Small intestine (tissue), 7 donors: ENCODE data around the gene EQTN. TPM values are rescaled to one million over a fixed set of nuclear protein-coding genes. Genes with fewer than 3 reads are reported as not detected.
A peak's percentile ranks its signal among the peaks of the same experiment; 100 is the strongest.

Experiments used
- DNase-seq, 2 donors: peaks; one replicate each; pipeline versions ENCODE4 v3.0.0 to v3.0.0-alpha.2; 2013
- FAIRE-seq: peaks from 2 replicates; lab custom pipeline; 2012; peaks lifted over from hg19 to GRCh38; lab: Jason Lieb, UNC
- H3K27ac ChIP-seq, 3 donors: one replicate each; pipeline ENCODE4 v1.5.1; 2013; ENCODE audit warnings: low read length in 2 of 3, mild to moderate bottlenecking in 2 of 3, control low read depth in 1 of 3, inconsistent platforms in 1 of 3, low read depth in 1 of 3, moderate library complexity in 1 of 3
- H3K27me3 ChIP-seq, 3 donors: one replicate each; pipeline ENCODE4 v1.6.1; 2013; ENCODE audit warnings: low read length in 3 of 3, inconsistent platforms in 1 of 3; ENCODE audit not compliant: control insufficient read depth in 3 of 3, insufficient read depth in 3 of 3
- H3K36me3 ChIP-seq, 3 donors: one replicate each; pipeline ENCODE4 v1.6.1; 2013; ENCODE audit warnings: low read length in 3 of 3, inconsistent platforms in 1 of 3, low read depth in 1 of 3, mild to moderate bottlenecking in 1 of 3, moderate library complexity in 1 of 3; ENCODE audit not compliant: control insufficient read depth in 3 of 3, insufficient read depth in 2 of 3
- H3K4me1 ChIP-seq, 3 donors: one replicate each; pipeline ENCODE4 v1.6.1; 2013; ENCODE audit warnings: low read length in 2 of 3, inconsistent platforms in 1 of 3, low read depth in 1 of 3, mild to moderate bottlenecking in 1 of 3, moderate library complexity in 1 of 3; ENCODE audit not compliant: control insufficient read depth in 3 of 3, insufficient read depth in 2 of 3
- H3K4me3 ChIP-seq, 3 donors: one replicate each; pipeline ENCODE4 v1.5.1; 2013; ENCODE audit warnings: low read length in 3 of 3, control low read depth in 1 of 3, inconsistent platforms in 1 of 3, low read depth in 1 of 3, mild to moderate bottlenecking in 1 of 3, moderate library complexity in 1 of 3
- H3K9me3 ChIP-seq, 2 donors: one replicate each; pipeline ENCODE4 v1.6.1; 2013; ENCODE audit warnings: low read depth in 1 of 2, low read length in 1 of 2; ENCODE audit not compliant: control insufficient read depth in 2 of 2, insufficient read depth in 1 of 2
- WGBS, 3 donors: extraction: QIAGEN DNeasy Blood & Tissue Kit; methylation state at CpG; one replicate each; pipeline ENCODE4 v1.1.7; 2013; 5-methylcytosine and 5-hydroxymethylcytosine counted together
- polyA plus RNA-seq, 4 donors: library from polyadenylated mRNA; stranded (reverse) in 3 of 4; unstranded in 1 of 4; fragments of 200-250 nt in 3 of 4; fragments of 120-200 nt in 1 of 4; gene quantifications; one replicate each; pipeline versions ENCODE4 v1.2.1 to v1.2.3, GENCODE V29; 2013
- donor health status: healthy with polysubstance abuse.
- donor health status: control.
- donor health status: control.
- donor health status: Bipolar disorder and iron deficiency.
- donor health status: healthy.

Gene EQTN
- polyA plus RNA-seq, 4 donors, result 0.10 to 0.30 TPM; not detected in 2

- no peak for FAIRE-seq
- 83 to 88% (median 88%) methylated on average over 8 of the region's 8 CpGs for WGBS, 3 donors
- H3K4me3 ChIP-seq, result no peak overlapping the region
- no peaks in the 10 kb centered on the region for H3K9me3 ChIP-seq
- H3K4me1 ChIP-seq, result no peaks in the 10 kb centered on the region
- no peak overlapping the region for H3K27ac ChIP-seq
- no peaks in the 10 kb centered on the region for H3K27me3 ChIP-seq
- H3K36me3 ChIP-seq, result no peaks in the 10 kb centered on the region
- no peak for DNase-seq
These were observed 5.7 kb downstream of the EQTN start for GRCh38 chr9:27291292-27291691.

DNA sequence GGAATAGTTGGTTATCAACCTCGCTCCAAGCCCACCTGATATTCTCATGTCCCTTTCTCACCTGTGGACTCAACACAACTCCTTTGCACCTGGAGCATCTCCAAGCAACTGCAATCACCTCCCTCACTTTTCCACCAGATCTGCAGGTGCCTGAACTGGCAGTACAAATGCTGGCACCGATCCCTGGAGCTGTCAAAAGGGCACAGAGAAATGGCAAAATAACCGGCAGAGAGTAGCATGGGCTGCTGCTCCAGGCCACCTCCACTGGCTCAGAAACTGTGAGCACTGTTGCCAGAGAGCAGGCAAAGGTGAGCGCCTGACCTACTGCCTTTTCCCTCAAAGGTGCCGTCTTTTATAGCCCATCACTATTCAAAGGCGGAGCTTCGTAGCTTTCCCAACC, 14.7 kb downstream of the EQTN start:
- H3K4me3 ChIP-seq, result no peak overlapping the region
- no peaks in the 10 kb centered on the region for H3K9me3 ChIP-seq
- 63 to 90% (median 65%) methylated on average over 7 of the region's 7 CpGs for WGBS, 3 donors
- no peaks in the 10 kb centered on the region for H3K27me3 ChIP-seq
- no peak overlapping the region for H3K27ac ChIP-seq
- FAIRE-seq (no peak), DNase-seq (no peak)
- no peaks in the 10 kb centered on the region for H3K36me3 ChIP-seq
- H3K4me1 ChIP-seq, result peaks cover 0 to 4% (median 2%) of the 10 kb centered on the region in 3 donors

- 10 to 17% (median 11%) methylated on average over 5 of the region's 5 CpGs for WGBS, 3 donors
- H3K27ac ChIP-seq, result peak overlapping the region in 1 of 3 donors; percentile 23
These were observed 16.1 kb downstream of the EQTN start for GRCh38 chr9:27280860-27281259.

DNA sequence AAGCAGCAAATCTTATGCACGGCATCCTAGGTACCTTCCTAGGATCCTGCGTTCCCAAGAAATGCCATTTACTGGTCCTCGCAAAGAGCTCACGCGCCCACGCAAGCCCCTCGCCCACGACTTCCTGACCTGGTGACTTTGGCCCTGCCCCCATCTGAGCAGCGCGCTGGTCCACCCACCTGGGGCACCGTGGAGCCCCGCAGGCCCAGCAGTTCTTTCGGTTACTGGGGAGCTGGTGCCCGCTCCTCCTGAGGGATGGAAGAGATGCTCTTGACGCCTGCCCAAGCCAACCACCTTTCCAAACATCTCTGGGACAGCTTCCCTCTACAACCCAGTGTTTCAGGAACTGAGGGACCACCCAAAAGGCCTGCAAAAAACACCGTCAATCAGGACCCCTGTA, 16.7 kb downstream of the EQTN start:
- no peak overlapping the region for H3K4me3 ChIP-seq
- no peaks in the 10 kb centered on the region for H3K36me3 ChIP-seq
- peaks cover 0 to 4% (median 2%) of the 10 kb centered on the region in 3 donors for H3K4me1 ChIP-seq
- no peak for FAIRE-seq
- no peak for DNase-seq
- 91 to 96% (median 92%) methylated on average over 16 of the region's 16 CpGs for WGBS, 3 donors
- H3K27me3 ChIP-seq, result no peaks in the 10 kb centered on the region
- H3K27ac ChIP-seq, result no peak overlapping the region
- H3K9me3 ChIP-seq, result no peaks in the 10 kb centered on the region

More at GRCh38 chr9:27280860-27281259, 16.1 kb downstream of the EQTN start:
- Histone ChIP-seq H3K4me3 (no peak overlapping the region), H3K9me3 (no peaks in the 10 kb centered on the region), H3K27me3 (no peaks in the 10 kb centered on the region), H3K36me3 (no peaks in the 10 kb centered on the region), H3K4me1 (peaks cover 0 to 4% (median 2%) of the 10 kb centered on the region in 3 donors)
- peak; percentile 13 to 27 for DNase-seq
- FAIRE-seq, result no peak

DNA sequence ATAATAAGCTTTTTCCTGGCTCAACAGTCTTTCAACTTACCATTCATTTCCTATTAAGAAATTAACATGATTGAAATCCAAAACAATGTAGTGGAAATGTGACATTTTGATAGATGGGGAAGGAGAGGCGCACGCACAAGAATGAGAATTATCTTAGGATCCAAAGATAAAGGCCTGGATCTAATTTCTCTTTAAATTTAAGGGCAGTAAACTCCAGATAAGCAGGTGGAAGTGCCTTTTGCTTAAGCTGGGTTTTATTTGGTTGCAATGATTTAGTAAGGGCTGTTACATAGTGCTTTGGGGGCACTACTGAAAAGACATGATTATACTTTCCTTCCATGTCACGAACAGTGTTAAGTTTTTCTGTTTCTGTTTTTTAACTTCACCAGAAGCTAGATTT, 17.3 kb downstream of the EQTN start:
- H3K27ac ChIP-seq, result no peak overlapping the region
- FAIRE-seq, result no peak

GRCh38 chr9:27278374-27278773, 18.6 kb downstream of the EQTN start:
- DNase-seq (peak in 1 of 2 donors; percentile 37), FAIRE-seq (no peak)
- Histone ChIP-seq H3K27ac (no peak overlapping the region), H3K27me3 (no peaks in the 10 kb centered on the region), H3K9me3 (no peaks in the 10 kb centered on the region), H3K4me3 (no peak overlapping the region), H3K4me1 (peaks cover 2 to 4% (median 3%) of the 10 kb centered on the region in 3 donors), H3K36me3 (no peaks in the 10 kb centered on the region)
- 85 to 89% (median 86%) methylated on average over 1 of the region's 1 CpG for WGBS, 3 donors

More for the DNA sequence above, 17.3 kb downstream of the EQTN start:
- Histone ChIP-seq H3K9me3 (no peaks in the 10 kb centered on the region), H3K4me1 (peaks cover 0 to 4% (median 2%) of the 10 kb centered on the region in 3 donors), H3K36me3 (no peaks in the 10 kb centered on the region), H3K27me3 (no peaks in the 10 kb centered on the region), H3K4me3 (no peak overlapping the region)
- no peak for DNase-seq
- WGBS, 3 donors, result 79 to 82% (median 80%) methylated on average over 3 of the region's 3 CpGs

DNA sequence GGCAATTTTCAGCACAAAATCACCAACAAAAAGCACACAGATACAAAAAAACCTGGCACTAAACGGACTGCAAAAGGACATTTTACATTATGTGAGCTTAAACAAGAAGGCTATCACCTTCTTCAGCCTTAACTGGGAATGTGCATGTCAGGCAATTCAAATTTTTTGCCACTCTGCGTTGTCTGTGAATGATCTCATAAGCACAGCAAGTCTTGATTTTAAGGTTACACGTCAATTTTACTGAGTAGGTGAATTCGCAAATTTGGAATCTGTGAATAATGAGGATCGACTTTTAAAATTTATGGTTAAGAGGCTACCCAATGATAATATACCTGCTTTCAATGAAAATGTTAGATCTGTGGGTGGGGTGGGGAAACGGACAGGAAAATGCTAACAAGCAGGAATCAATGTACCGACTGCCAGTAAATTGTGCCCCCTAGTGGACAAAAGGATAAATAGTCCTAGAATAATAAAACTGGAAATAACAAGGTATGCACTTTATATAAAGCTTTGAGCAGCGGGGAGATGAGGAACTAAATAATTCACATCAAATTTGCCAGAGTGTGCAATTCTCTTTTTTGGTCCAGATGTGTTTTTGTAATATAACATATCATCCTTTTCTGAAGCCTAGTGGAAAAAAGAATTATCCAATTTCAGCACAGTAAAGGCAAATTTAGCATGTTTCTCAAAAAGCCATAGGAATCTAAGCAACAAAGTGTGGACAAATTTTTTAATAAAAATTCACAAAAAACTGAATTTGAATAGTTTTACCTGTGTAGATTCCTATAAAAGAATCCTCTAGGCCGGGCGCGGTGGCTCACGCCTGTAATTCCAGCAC, 20.5 kb downstream of the EQTN start:
- FAIRE-seq (no peak), DNase-seq (peak; percentile 66 to 74)
- Histone ChIP-seq H3K27ac (no peak overlapping the region), H3K9me3 (no peaks in the 10 kb centered on the region), H3K4me1 (peaks cover 2 to 4% (median 3%) of the 10 kb centered on the region in 3 donors), H3K27me3 (no peaks in the 10 kb centered on the region), H3K36me3 (no peaks in the 10 kb centered on the region), H3K4me3 (no peak overlapping the region)
- WGBS, 3 donors, result 40 to 44% (median 41%) methylated on average over 12 of the region's 12 CpGs

DNA sequence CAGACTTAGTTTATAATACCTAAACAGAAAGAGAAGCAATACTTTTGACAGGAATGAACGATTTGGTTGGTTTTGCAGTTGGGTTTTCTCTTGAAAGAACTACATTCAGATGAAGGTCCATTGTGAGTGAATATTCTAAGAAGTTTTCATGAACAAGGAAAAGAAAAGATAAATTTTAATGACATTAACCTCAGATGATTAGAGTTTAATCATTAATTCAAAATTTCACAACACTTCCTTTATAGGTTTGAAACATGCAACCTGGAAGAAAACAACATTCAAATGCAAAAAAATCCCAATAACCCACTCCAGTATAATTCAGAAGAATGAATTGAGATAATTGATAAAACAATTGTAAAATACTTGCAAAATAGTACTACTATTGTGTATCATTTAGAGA, 23.8 kb downstream of the EQTN start:
- H3K9me3 ChIP-seq, result no peaks in the 10 kb centered on the region
- FAIRE-seq, result no peak
- peak; percentile 6 to 31 for DNase-seq
- peaks cover 0 to 3% (median 0%) of the 10 kb centered on the region in 3 donors for H3K4me1 ChIP-seq
- H3K27ac ChIP-seq, result no peak overlapping the region
- 36 to 70% (median 45%) methylated on average over 1 of the region's 1 CpG for WGBS, 3 donors
- no peaks in the 10 kb centered on the region for H3K36me3 ChIP-seq
- H3K4me3 ChIP-seq, result no peak overlapping the region
- no peaks in the 10 kb centered on the region for H3K27me3 ChIP-seq
